Panc1 (cell line): Measurements from ENCODE around the gene GFI1B. TPM values are rescaled to one million over a fixed set of nuclear protein-coding genes. Genes with fewer than 3 reads are reported as not detected.
A peak's percentile ranks its signal among the peaks of the same experiment; 100 is the strongest.

Source experiments
- ATAC-seq: fragments of 200-7000 bp; cut with Tn5 transposase; 2 replicates; pipeline ENCODE4 v1.9.1; 2020; ENCODE audit warnings: mild to moderate bottlenecking, moderate library complexity
- Bru-seq: library from RNA; stranded (reverse); fragments of 400-500 nt; gene quantifications from one replicate; lab custom pipeline; 2021; lab: Mats Ljungman, UMichigan
- BruChase-seq, 2 experiments: library from RNA; stranded (reverse); fragments of 400-500 nt; gene quantifications; one replicate each; lab custom pipeline; 2021; lab: Mats Ljungman, UMichigan
- BruUV-seq: library from RNA; stranded (reverse); fragments of 400-500 nt; replicated peaks from 2 replicates; lab custom pipeline; 2021; lab: Mats Ljungman, UMichigan
- CTCF ChIA-PET: fragments of 300-600 bp; sonication (Branson Sonifier 250); formaldehyde crosslinking; loops from one replicate; lab custom pipeline; 2022; ENCODE audit warnings: antibody characterized with exemption; lab: Charles Lee
- POLR2A ChIA-PET: fragments of 300-600 bp; sonication (Branson Sonifier 250); formaldehyde crosslinking; loops from one replicate; lab custom pipeline; 2022; ENCODE audit warnings: antibody characterized with exemption; lab: Charles Lee
- DNase-seq: peaks from one replicate; pipeline ENCODE4 v3.0.0-alpha.2; 2010; ENCODE audit warnings: low read depth, low spot score
- H3K27ac ChIP-seq: 2 replicates; pipeline ENCODE4 v1.5.1; 2011; ENCODE audit warnings: mild to moderate bottlenecking, low read length, inconsistent platforms
- H3K27me3 ChIP-seq: fragments of 200-500 bp; sonication (Bioruptor generic); 2 replicates; pipeline ENCODE4 v1.6.0; 2014; ENCODE audit warnings: low read length, inconsistent platforms; ENCODE audit not compliant: control insufficient read depth, insufficient read depth
- H3K36me3 ChIP-seq: fragments of 200-500 bp; sonication (Bioruptor generic); 2 replicates; pipeline ENCODE4 v1.5.1; 2014; ENCODE audit warnings: inconsistent platforms, mild to moderate bottlenecking, low read length, moderate library complexity; ENCODE audit not compliant: control insufficient read depth, insufficient read depth
- H3K4me1 ChIP-seq: 2 replicates; pipeline ENCODE4 v1.5.1; 2011; ENCODE audit warnings: inconsistent platforms, mild to moderate bottlenecking, low read length, moderate library complexity; ENCODE audit not compliant: control insufficient read depth, insufficient read depth
- H3K4me3 ChIP-seq, 2 experiments: 2 replicates each; pipeline ENCODE4 v1.5.1; 2011 to 2012; ENCODE audit warnings: low read depth in 2 of 2, low read length in 2 of 2, mild to moderate bottlenecking in 2 of 2, inconsistent platforms in 1 of 2, moderate library complexity in 1 of 2
- H3K9me3 ChIP-seq: fragments of 200-500 bp; sonication (Bioruptor generic); 2 replicates; pipeline ENCODE4 v1.5.1; 2014; ENCODE audit warnings: low read depth, mild to moderate bottlenecking, inconsistent platforms, low read length, moderate library complexity; ENCODE audit not compliant: control insufficient read depth, insufficient read depth
- CTCF ChIP-seq: fragments of 450-650 bp; IDR thresholded peaks from 2 replicates; pipeline ENCODE4 v1.5.1; 2017; ENCODE audit warnings: mild to moderate bottlenecking
- POLR2AphosphoS5 ChIP-seq: IDR thresholded peaks from 2 replicates; pipeline ENCODE4 v1.6.1; 2012; ENCODE audit warnings: mild to moderate bottlenecking, low read depth, low read length, moderate library complexity
- REST ChIP-seq, 2 experiments: IDR thresholded peaks; 2 replicates each; pipeline ENCODE4 v1.6.1; 2011 to 2012; ENCODE audit warnings: low read depth in 2 of 2, control low read depth in 1 of 2, low read length in 1 of 2, mild to moderate bottlenecking in 1 of 2, moderate library complexity in 1 of 2; ENCODE audit not compliant: insufficient read depth in 1 of 2
- SIN3A ChIP-seq: IDR thresholded peaks from 2 replicates; pipeline ENCODE4 v1.6.1; 2012; ENCODE audit warnings: low read depth, mild to moderate bottlenecking, low read length, moderate library complexity, borderline replicate concordance; ENCODE audit not compliant: insufficient read depth
- TCF7L2 ChIP-seq: IDR thresholded peaks from 2 replicates; pipeline ENCODE4 v1.6.1; 2011; ENCODE audit warnings: mild to moderate bottlenecking, low read depth, low read length, inconsistent platforms
- in situ Hi-C: cut with HindIII; loops from 2 replicates; pipeline ENCODE4 v1.10.0; 2016; ENCODE audit warnings: low sequenced_read_pairs, low pct_unique_long_range_greater_than_20kb
- intact Hi-C: fragments of 100-400 bp; cut with micrococcal nuclease; formaldehyde crosslinking; loops from one replicate; pipeline ENCODE4 v1.10.0; 2022; ENCODE audit not compliant: unreplicated experiment
- long read RNA-seq: library from polyadenylated mRNA; unstranded; transcript quantifications from one replicate; pipeline ENCODE4 v2.0.0, GENCODE V29; 2021; ENCODE audit not compliant: unreplicated experiment
- polyA plus RNA-seq: library from polyadenylated mRNA; unstranded; fragments of >200 nt; gene quantifications from one replicate; pipeline ENCODE4 v1.2.1, GENCODE V29; 2012; ENCODE audit warnings: missing spikeins; ENCODE audit not compliant: insufficient read length
- total RNA-seq: library from RNA; stranded (reverse); gene quantifications from one replicate; pipeline ENCODE4 v1.2.1, GENCODE V29; 2021; ENCODE audit not compliant: unreplicated experiment

The GFI1B gene
- total RNA-seq (0.08 TPM), Bru-seq, nascent RNA (percentile 4 among the genes with signal in this experiment), BruChase-seq, experiment 1, labeled RNA remaining after a 2-hour chase (percentile 10 among the genes with signal in this experiment), BruChase-seq, experiment 2, labeled RNA remaining after a 6-hour chase (percentile 4 among the genes with signal in this experiment)
- polyA plus RNA-seq = not detected
- long read RNA-seq = 0 reads

- ATAC-seq (no peak), DNase-seq (no peak)
- Histone ChIP-seq H3K4me1 (no peaks in the 10 kb centered on the region), H3K27me3 (peaks cover 2% of the 10 kb centered on the region; the same call in 1 of the 2 replicates), H3K27ac (no peak within 1 kb of the TSS), H3K4me3 (no peak within 1 kb of the TSS), H3K36me3 (no peaks in the 10 kb centered on the region), H3K9me3 (no peaks in the 10 kb centered on the region)
- intact Hi-C loops = loop anchor here (10.0 kb wide), 1 partner anchor 174 kb away; no protein-coding TSS in a partner anchor
- POLR2A ChIA-PET = no interaction called here
- in situ Hi-C loops = no loop called here
- no peak for TF ChIP-seq TCF7L2
- TF ChIP-seq SIN3A = no peak
- no peak for TF ChIP-seq REST (IDR thresholded peaks at IDR 0.05; ENCODE audit: insufficient read depth in 1 of 2, low read depth in 2 of 2, low read length in 1 of 2)
- BruUV-seq = no TSS peak
- CTCF ChIA-PET = no interaction called here
These were observed at the start of gene GFI1B for GRCh38 chr9:132978451-132979131. Gene GFI1B, plus strand, starts transcription at chr9:132978694. Its CDS starts 7,985 bp downstream, at chr9:132986679.

GRCh38 chr9:132931178-132931735, 47.2 kb upstream of the GFI1B start:
- Histone ChIP-seq H3K4me1 (no peaks in the 10 kb centered on the region), H3K27ac (no peak overlapping the region), H3K27me3 (no peaks in the 10 kb centered on the region), H3K36me3 (no peaks in the 10 kb centered on the region; the same call in 1 of the 2 replicates), H3K9me3 (no peaks in the 10 kb centered on the region), H3K4me3 (no peak overlapping the region)
- in situ Hi-C loops (no loop called here), intact Hi-C loops (no loop called here)
- BruUV-seq = no TSS peak
- ChIA-PET CTCF (no interaction called here), POLR2A (interaction anchor here (0.7 kb wide), 1 partner anchor 421 kb away, joined by 3 read pairs; no protein-coding TSS in a partner anchor)
- no peak for DNase-seq
- TF ChIP-seq TCF7L2 (no peak), CTCF (no peak), SIN3A (no peak), POLR2AphosphoS5 (no peak), REST (IDR thresholded peaks at IDR 0.05; ENCODE audit: insufficient read depth in 1 of 2, low read depth in 2 of 2, low read length in 1 of 2) (no peak)
- no peak for ATAC-seq
